H9 (cell line): Measurements from ENCODE around the gene IQSEC1. TPM values are rescaled to one million over a fixed set of nuclear protein-coding genes. Genes with fewer than 3 reads are reported as not detected.

Source experiments
- DNase-seq: peaks from one replicate; pipeline ENCODE4 v3.0.0-alpha.2; 2017
- H2AFZ ChIP-seq: one replicate; pipeline ENCODE4 v1.6.1; 2013; ENCODE audit warnings: mild to moderate bottlenecking, low read length, control low read depth, moderate library complexity
- H2AK5ac ChIP-seq: 2 replicates; pipeline ENCODE4 v1.6.1; 2013; ENCODE audit warnings: low read length, control low read depth, mixed read lengths; ENCODE audit not compliant: insufficient read length
- H2BK120ac ChIP-seq: one replicate; pipeline ENCODE4 v1.6.1; 2013; ENCODE audit warnings: low read depth, mild to moderate bottlenecking, low read length, control low read depth, inconsistent platforms; ENCODE audit not compliant: poor library complexity, severe bottlenecking
- H2BK12ac ChIP-seq: 2 replicates; pipeline ENCODE4 v1.6.1; 2013; ENCODE audit warnings: low read length, control low read depth, mixed read lengths, low read depth; ENCODE audit not compliant: insufficient read length
- H2BK15ac ChIP-seq: 2 replicates; pipeline ENCODE4 v1.6.1; 2013; ENCODE audit warnings: low read depth, low read length, control low read depth
- H2BK20ac ChIP-seq: one replicate; pipeline ENCODE4 v1.6.1; 2013; ENCODE audit warnings: low read depth, mild to moderate bottlenecking, low read length, control low read depth, inconsistent platforms; ENCODE audit not compliant: poor library complexity, severe bottlenecking
- H2BK5ac ChIP-seq: 2 replicates; pipeline ENCODE4 v1.6.1; 2013; ENCODE audit warnings: low read length, control low read depth, mixed read lengths; ENCODE audit not compliant: insufficient read length
- H3K14ac ChIP-seq: 2 replicates; pipeline ENCODE4 v1.6.1; 2013; ENCODE audit warnings: low read length, control low read depth; ENCODE audit not compliant: insufficient read depth
- H3K18ac ChIP-seq: 2 replicates; pipeline ENCODE4 v1.6.1; 2013; ENCODE audit warnings: low read depth, mild to moderate bottlenecking, mixed read lengths, low read length, control low read depth; ENCODE audit not compliant: insufficient read length
- H3K23ac ChIP-seq: 2 replicates; pipeline ENCODE4 v1.6.1; 2013; ENCODE audit warnings: low read length, control low read depth, mixed read lengths, low read depth; ENCODE audit not compliant: insufficient read length
- H3K23me2 ChIP-seq: 2 replicates; pipeline ENCODE4 v1.6.1; 2013; ENCODE audit warnings: low read depth, mild to moderate bottlenecking, mixed read lengths, low read length, control low read depth; ENCODE audit not compliant: insufficient read length, poor library complexity, severe bottlenecking
- H3K27ac ChIP-seq: 2 replicates; pipeline ENCODE4 v1.5.1; 2013; ENCODE audit warnings: low read length, control low read depth, mixed read lengths, low read depth; ENCODE audit not compliant: insufficient read length
- H3K27me3 ChIP-seq: 2 replicates; pipeline ENCODE4 v1.6.1; 2013; ENCODE audit warnings: low read length, control low read depth, inconsistent platforms; ENCODE audit not compliant: insufficient read depth
- H3K4ac ChIP-seq: 2 replicates; pipeline ENCODE4 v1.6.1; 2013; ENCODE audit warnings: low read depth, mild to moderate bottlenecking, control low read depth, inconsistent platforms, low read length, moderate library complexity
- H3K4me1 ChIP-seq: 2 replicates; pipeline ENCODE4 v1.6.1; 2013; ENCODE audit warnings: low read length, control low read depth, inconsistent platforms; ENCODE audit not compliant: insufficient read depth
- H3K4me2 ChIP-seq: 2 replicates; pipeline ENCODE4 v1.6.1; 2013; ENCODE audit warnings: low read length, control low read depth, mixed read lengths; ENCODE audit not compliant: insufficient read length, insufficient read depth
- H3K56ac ChIP-seq: 2 replicates; pipeline ENCODE4 v1.6.1; 2013; ENCODE audit warnings: low read depth, mild to moderate bottlenecking, mixed read lengths, low read length, control low read depth; ENCODE audit not compliant: insufficient read length
- H3K79me1 ChIP-seq: 2 replicates; pipeline ENCODE4 v1.6.1; 2013; ENCODE audit warnings: low read depth, mild to moderate bottlenecking, moderate library complexity, low read length, control low read depth, inconsistent platforms; ENCODE audit not compliant: insufficient read depth, poor library complexity, severe bottlenecking
- H3K79me2 ChIP-seq: 2 replicates; pipeline ENCODE4 v1.6.1; 2013; ENCODE audit warnings: low read length, control low read depth, inconsistent platforms; ENCODE audit not compliant: insufficient read depth
- H3K9ac ChIP-seq: 2 replicates; pipeline ENCODE4 v1.6.1; 2013; ENCODE audit warnings: low read length, control low read depth, mixed read lengths; ENCODE audit not compliant: insufficient read length; ENCODE audit errors: extremely low read depth
- H3K9me3 ChIP-seq: one replicate; pipeline ENCODE4 v1.6.1; 2013; ENCODE audit warnings: low read depth, low read length, inconsistent platforms; ENCODE audit not compliant: control insufficient read depth
- H3T11ph ChIP-seq: one replicate; pipeline ENCODE4 v1.6.1; 2013; ENCODE audit warnings: mild to moderate bottlenecking, low read length, control low read depth, inconsistent platforms
- H4K20me1 ChIP-seq: one replicate; pipeline ENCODE4 v1.6.1; 2013; ENCODE audit not compliant: control insufficient read depth, insufficient read length, insufficient read depth
- H4K5ac ChIP-seq: 2 replicates; pipeline ENCODE4 v1.6.1; 2013; ENCODE audit warnings: low read depth, mild to moderate bottlenecking, mixed read lengths, low read length, control low read depth; ENCODE audit not compliant: insufficient read length
- H4K8ac ChIP-seq: replicated peaks from 2 replicates; pipeline ENCODE4 v1.6.1; 2013; ENCODE audit warnings: low read length, control low read depth, mixed read lengths, low read depth; ENCODE audit not compliant: insufficient read length
- H4K91ac ChIP-seq: 2 replicates; pipeline ENCODE4 v1.6.1; 2013; ENCODE audit warnings: low read depth, mild to moderate bottlenecking, moderate library complexity, mixed read lengths, low read length, control low read depth; ENCODE audit not compliant: insufficient read length
- H3K27ac Mint-ChIP-seq, 3 experiments: 2 replicates in 2 of 3; 3 replicates in 1 of 3; pipeline ENCODE4 v1.8.0; 2020 to 2021; ENCODE audit warnings: mixed read lengths in 3 of 3, mild to moderate bottlenecking in 1 of 3, moderate library complexity in 1 of 3
- H3K27me3 Mint-ChIP-seq: 2 replicates; pipeline ENCODE4 v1.8.0; 2021; ENCODE audit warnings: low read depth, mild to moderate bottlenecking, moderate library complexity, mixed read lengths
- H3K36me3 Mint-ChIP-seq, 3 experiments: 2 replicates in 2 of 3; 3 replicates in 1 of 3; pipeline ENCODE4 v1.8.0; 2020 to 2021; ENCODE audit warnings: low read depth in 3 of 3, mixed read lengths in 3 of 3; ENCODE audit not compliant: insufficient read depth in 1 of 3
- H3K4me1 Mint-ChIP-seq, 2 experiments: 2 replicates each; pipeline ENCODE4 v1.8.0; 2020; ENCODE audit warnings: mixed read lengths in 2 of 2
- H3K4me3 Mint-ChIP-seq, 2 experiments: 2 replicates in 1 of 2; 3 replicates in 1 of 2; pipeline ENCODE4 v1.8.0; 2020 to 2021; ENCODE audit warnings: mild to moderate bottlenecking in 2 of 2, mixed read lengths in 2 of 2, moderate library complexity in 1 of 2
- H3K9me3 Mint-ChIP-seq, 2 experiments: 2 replicates in 1 of 2; 3 replicates in 1 of 2; pipeline ENCODE4 v1.8.0; 2020; ENCODE audit warnings: mild to moderate bottlenecking in 2 of 2, mixed read lengths in 2 of 2, moderate library complexity in 1 of 2
- CTCF ChIP-seq: fragments of 200-600 bp; sonication (generic); conservative IDR thresholded peaks from 3 replicates; pipeline ENCODE4 v1.8.0; 2021; ENCODE audit warnings: antibody characterized with exemption, mild to moderate bottlenecking
- WGBS: extraction: QIAGEN DNeasy Blood & Tissue Kit; methylation state at CpG from one replicate; pipeline ENCODE4 v1.1.7; 2013; ENCODE audit warnings: missing lambda C conversion rate, low lambda C conversion rate, mixed read lengths; ENCODE audit not compliant: insufficient read length; ENCODE audit errors: extremely low coverage; 5-methylcytosine and 5-hydroxymethylcytosine counted together
- total RNA-seq: library from RNA; stranded (reverse); gene quantifications from 2 replicates; pipeline ENCODE4 v1.2.1, GENCODE V29; 2021

The IQSEC1 gene
- total RNA-seq, 1 experiment from 2014 or later, result 19.1 TPM

GRCh38 chr3:13115991-13116390, 42.8 kb upstream of the IQSEC1 start:
- H3K27ac ChIP-seq, result no peak overlapping the region
- H3K27ac Mint-ChIP-seq, result no peak overlapping the region; a peak in 1 of 7 replicates
- no peak for TF ChIP-seq CTCF
- WGBS, result no CpG with 5 or more reads among the region's 7 CpGs
- H3K18ac ChIP-seq, result no peak overlapping the region
- H2BK120ac ChIP-seq, result no peak overlapping the region
- no peak overlapping the region for H4K5ac ChIP-seq
- no peak overlapping the region for H3K4me2 ChIP-seq
- no peak overlapping the region for H3K56ac ChIP-seq
- H4K20me1 ChIP-seq, result no peaks in the 10 kb centered on the region
- H2BK5ac ChIP-seq, result no peak overlapping the region
- H3K9me3 ChIP-seq, result no peaks in the 10 kb centered on the region
- H3K4me1 Mint-ChIP-seq, result peaks cover 5 to 12% of the 10 kb centered on the region in 2 experiments; a peak in 2 of 4 replicates
- no peaks in the 10 kb centered on the region for H3K4me1 ChIP-seq
- no peak overlapping the region for H3T11ph ChIP-seq
- H2AK5ac ChIP-seq, result no peak overlapping the region
- H3K4me3 Mint-ChIP-seq, result no peak overlapping the region
- H4K91ac ChIP-seq, result no peak overlapping the region
- H3K79me2 ChIP-seq, result no peaks in the 10 kb centered on the region
- H2BK15ac ChIP-seq, result no peak overlapping the region
- H2AFZ ChIP-seq, result no peak overlapping the region
- no peak overlapping the region for H3K4ac ChIP-seq
- no peaks in the 10 kb centered on the region for H3K27me3 ChIP-seq
- no peaks in the 10 kb centered on the region for H3K23me2 ChIP-seq
- no peak overlapping the region for H3K14ac ChIP-seq
- no peaks in the 10 kb centered on the region for H3K36me3 Mint-ChIP-seq
- no peaks in the 10 kb centered on the region for H3K9me3 Mint-ChIP-seq
- H2BK12ac ChIP-seq, result no peak overlapping the region
- no peak for DNase-seq
- H3K9ac ChIP-seq, result no peak overlapping the region
- no peaks in the 10 kb centered on the region for H3K79me1 ChIP-seq
- H3K27me3 Mint-ChIP-seq, result no peaks in the 10 kb centered on the region; the same call in 1 of the 2 replicates
- no peak overlapping the region for H2BK20ac ChIP-seq
- H4K8ac ChIP-seq, result no peak overlapping the region
- H3K23ac ChIP-seq, result no peak overlapping the region
